GM12801 (cell line): ENCODE data around the gene GPR4.

Experiments
- CTCF ChIP-seq: IDR thresholded peaks from one replicate; pipeline ENCODE4 v1.5.1; 2011; ENCODE audit warnings: control low read depth; ENCODE audit not compliant: insufficient read length; ENCODE audit errors: extremely low read depth

GPR4 gene

GRCh38 chr19:45616704-45617017 lies 14.6 kb upstream of the GPR4 start:
- no peak for TF ChIP-seq CTCF

DNA sequence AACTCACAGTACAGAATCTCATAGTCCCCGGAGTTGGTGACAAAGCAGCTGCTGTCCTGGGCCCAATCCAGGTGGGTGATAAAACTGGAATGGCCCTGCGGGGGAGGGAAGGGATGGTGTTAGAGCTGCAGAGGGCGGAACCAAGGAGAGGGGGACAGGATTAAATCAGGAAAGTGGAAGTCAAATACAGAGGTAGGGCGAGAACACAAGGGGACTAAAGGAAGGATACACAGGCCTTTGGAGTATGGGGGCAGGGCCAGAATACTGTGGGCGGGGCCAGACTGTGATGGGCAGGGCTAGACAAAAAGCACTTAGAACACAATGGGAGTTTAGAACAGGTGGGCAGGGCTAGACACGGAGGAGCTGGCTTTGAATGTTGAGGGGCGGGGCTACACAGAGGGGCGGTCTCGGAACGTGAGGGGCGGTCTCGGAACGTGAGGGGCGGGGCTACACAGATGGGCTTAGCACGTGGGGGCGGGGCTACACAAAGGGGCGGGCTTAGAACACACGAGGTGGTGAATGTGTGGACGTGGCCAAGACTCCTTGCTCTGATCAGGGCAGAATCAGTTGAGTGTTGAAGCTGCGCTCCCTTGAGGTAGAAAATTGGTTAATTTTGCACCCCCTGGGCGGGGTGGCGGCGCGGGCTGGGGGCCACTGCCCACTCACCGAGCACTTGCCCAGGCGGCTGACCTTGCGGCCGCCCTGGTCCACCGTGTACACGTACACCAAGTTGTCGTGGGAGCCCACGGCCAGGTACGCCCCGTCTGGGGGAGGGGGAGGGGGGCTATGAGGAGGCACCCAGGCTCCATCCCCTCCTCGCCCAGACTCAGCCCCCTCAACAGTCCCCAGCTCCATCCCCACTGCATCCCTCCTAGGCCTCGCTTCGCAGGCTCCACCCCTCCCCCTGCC lies 14.0 kb upstream of the GPR4 start:
- no peak for TF ChIP-seq CTCF

GRCh38 chr19:45613926-45614725 lies 12.1 kb upstream of the GPR4 start:
- no peak for TF ChIP-seq CTCF

DNA sequence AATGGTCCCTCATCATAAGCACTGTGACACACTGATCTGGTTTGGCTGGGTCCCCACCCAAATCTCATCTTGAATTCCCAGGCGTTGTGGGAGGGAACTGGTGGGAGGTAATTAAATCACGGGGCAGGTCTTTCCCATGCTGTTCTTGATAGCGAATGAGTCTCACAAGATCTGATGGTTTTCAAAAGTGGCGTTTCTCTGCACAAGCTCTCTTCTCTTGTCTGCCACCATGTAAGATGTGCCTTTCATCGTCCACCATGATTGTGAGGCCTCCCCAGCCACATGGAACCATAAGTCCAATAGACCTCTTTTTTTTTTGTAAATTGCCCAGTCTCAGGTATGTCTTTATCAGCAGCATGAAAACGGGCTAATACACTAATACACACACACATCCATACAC lies 6.9 kb upstream of the GPR4 start:
- TF ChIP-seq CTCF = no peak

DNA sequence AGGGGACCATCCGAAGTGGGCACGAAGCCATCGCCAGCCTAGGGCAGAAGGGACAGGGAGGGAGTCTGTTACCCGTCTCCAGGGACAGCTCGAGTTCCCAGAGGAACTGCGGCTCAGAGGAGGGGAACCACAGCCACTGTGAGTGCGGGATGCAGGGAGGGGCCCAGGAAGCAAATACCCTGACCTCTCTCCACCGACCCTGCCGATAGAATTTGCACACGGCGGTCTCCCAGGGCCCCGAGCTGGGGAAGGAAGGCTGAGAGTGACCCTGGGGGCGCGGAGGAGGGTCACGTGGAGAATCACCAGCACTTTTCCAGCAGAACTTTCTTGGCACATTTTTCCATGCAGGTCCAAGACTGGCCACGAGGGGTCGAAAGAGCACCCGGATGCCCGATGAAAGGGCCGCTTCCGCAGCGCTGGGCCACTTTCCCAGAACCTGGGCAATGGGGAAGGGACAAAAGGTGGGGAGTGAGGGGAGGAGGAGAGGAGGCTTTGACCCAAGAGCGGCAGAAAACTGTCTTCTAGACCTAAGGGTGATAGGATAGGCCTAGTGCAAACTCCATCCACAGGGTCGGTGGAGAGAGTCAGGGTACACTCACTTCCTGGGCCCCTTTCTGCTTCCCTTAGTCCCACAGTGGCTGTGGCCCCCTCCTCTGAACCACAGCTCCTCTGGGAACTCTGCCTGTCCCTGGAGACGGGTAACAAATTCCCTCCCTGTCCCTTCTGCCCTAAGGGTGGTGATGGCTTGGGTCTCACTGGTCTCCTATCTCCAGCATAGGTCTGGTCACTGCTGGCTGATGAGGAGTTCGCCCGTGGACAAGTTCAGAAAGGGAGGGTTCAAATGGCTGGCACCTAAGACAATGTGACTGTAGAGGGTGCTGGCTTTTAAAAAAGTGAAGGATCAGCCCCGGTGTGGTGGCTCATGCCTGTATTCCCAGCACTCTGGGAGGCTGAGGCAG lies 5.3 kb upstream of the GPR4 start:
- TF ChIP-seq CTCF = no peak

- TF ChIP-seq CTCF = no peak
Measured at GRCh38 chr19:45601115-45601514, 897 bp downstream of the GPR4 start.
